AG09309 (cell line): ENCODE results near the gene SMIM30.

Source experiments
- DNase-seq: peaks from one replicate; pipeline ENCODE4 v3.0.0-alpha.2; 2010; ENCODE audit warnings: low read depth
- H3K4me3 ChIP-seq: 2 replicates; pipeline ENCODE4 v1.5.1; 2011; ENCODE audit warnings: mild to moderate bottlenecking, low read depth, low read length, moderate library complexity; ENCODE audit not compliant: control insufficient read depth
- CTCF ChIP-seq: IDR thresholded peaks from 2 replicates; pipeline ENCODE4 v1.5.1; 2011; ENCODE audit warnings: mild to moderate bottlenecking, low read depth, low read length, inconsistent platforms; ENCODE audit not compliant: insufficient read depth, control insufficient read depth; ENCODE audit errors: missing control alignments

SMIM30 gene

GRCh38 chr7:113109718-113110117, 8.6 kb downstream of the SMIM30 start:
- H3K4me3 ChIP-seq: no peak overlapping the region
- no peak for TF ChIP-seq CTCF
- no peak for DNase-seq

DNA sequence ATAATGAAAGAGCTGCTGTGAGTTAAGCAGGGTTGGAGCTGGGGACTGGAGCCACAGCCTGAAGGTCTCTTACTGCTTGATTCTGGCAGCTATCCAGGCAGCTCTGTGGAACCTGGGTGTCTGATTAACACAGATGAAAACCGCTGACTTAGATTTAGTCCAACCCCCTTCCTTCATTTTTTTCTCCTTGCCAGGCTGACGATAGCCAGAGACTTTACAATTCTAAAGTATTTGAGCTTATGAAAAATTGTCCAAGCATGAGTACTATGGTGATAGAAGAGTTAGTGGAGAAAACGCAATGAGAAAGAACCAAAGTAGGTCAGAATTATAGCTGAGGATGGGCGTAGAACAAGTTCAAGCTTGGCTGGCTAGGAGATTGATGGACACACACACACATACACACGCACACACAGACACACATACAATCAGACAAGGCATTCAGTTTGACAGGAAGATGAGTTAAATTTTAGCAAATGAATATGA, 18.2 kb downstream of the SMIM30 start:
- no peak overlapping the region for H3K4me3 ChIP-seq
- DNase-seq: no peak
- TF ChIP-seq CTCF: no peak

GRCh38 chr7:113099284-113099919, 19.0 kb downstream of the SMIM30 start:
- no peak for TF ChIP-seq CTCF
- no peak overlapping the region for H3K4me3 ChIP-seq
- no peak for DNase-seq

DNA sequence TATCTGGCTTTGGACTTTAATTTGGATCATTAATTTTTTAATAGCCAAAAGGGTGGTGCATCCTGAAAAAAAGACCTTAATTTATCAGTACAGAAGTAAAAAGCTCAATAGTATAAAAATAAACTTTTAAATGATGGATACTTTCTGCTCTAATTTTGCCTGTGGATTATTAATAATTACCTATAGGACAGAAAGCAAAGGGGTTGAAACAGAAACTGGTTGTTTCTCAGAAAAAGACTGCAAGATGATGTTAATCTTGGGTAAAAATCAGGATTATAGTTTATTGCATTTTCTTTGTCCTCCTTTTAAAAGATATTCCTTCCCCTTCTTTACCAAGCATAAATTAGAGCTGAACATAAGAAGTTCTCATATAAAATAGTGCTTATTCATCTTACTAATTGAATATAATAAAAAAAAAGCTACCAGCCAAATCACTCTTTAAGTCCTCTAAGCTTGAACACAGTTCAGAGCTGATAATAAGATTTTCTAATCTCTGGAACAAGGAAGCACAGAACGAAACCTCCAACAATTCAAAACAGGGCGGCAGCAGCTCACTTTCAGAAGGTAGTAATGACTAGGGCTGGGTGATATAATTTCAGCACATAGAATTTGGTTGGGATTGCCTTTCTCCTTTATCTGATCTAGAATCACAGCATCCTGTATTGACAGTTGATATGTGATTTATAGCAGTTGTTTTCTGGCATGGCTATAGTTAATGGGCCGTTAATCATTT, 23.7 kb downstream of the SMIM30 start:
- no peak overlapping the region for H3K4me3 ChIP-seq
- no peak for DNase-seq
- TF ChIP-seq CTCF: no peak

GRCh38 chr7:113093561-113093960, 24.8 kb downstream of the SMIM30 start:
- no peak overlapping the region for H3K4me3 ChIP-seq
- no peak for DNase-seq
- no peak for TF ChIP-seq CTCF

DNA sequence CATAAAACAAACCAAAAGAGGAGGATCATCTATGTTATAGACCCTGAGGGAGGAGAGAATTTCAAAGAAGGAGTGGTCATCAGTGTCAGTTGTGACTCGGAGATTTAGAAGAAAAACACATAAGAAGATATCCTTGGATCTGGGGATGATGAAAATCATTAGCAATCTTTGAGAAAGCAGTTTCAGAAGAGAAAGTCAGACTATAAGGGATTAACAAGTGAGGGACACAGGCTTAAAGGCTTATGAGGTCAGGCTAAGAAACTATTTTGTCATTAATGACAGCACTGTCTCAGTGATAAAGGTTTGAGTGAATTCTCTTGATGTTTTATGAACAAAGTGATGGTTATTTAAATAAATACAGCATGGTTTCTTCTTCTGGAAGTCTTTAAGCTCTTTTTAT, 25.6 kb downstream of the SMIM30 start:
- no peak for TF ChIP-seq CTCF
- no peak for DNase-seq
- no peak overlapping the region for H3K4me3 ChIP-seq
